ENCODE results near the gene BMPR1A.

BMPR1A gene

GRCh38 chr10:86710987-86711512 is 45.4 kb upstream of the BMPR1A start:
- TF ChIP-seq ZFX (IDR thresholded peaks at IDR 0.05; ENCODE audit: borderline replicate concordance) (0 out of 2 replicates have a peak, but pooled peaks have one; percentile 31), CTCF (IDR thresholded peaks at IDR 0.05) (peak; percentile 90)
- H3K27ac ChIP-seq, result peak overlapping the region; percentile 89

GRCh38 chr10:86711513-86712316 is 44.7 kb upstream of the BMPR1A start:
- TF ChIP-seq ZFX (IDR thresholded peaks at IDR 0.05; ENCODE audit: borderline replicate concordance) (0 out of 2 replicates have a peak, but pooled peaks have one; percentile 18), CTCF (IDR thresholded peaks at IDR 0.05) (no peak)
- H3K27ac ChIP-seq, result peak overlapping the region; percentile 89

GRCh38 chr10:86712317-86712707 is 44.1 kb upstream of the BMPR1A start:
- TF ChIP-seq CTCF (IDR thresholded peaks at IDR 0.05), result no peak
- no peak for TF ChIP-seq ZFX (IDR thresholded peaks at IDR 0.05; ENCODE audit: borderline replicate concordance)
- peak overlapping the region; percentile 89 for H3K27ac ChIP-seq

- no peak overlapping the region for H3K27ac ChIP-seq
- TF ChIP-seq CTCF (IDR thresholded peaks at IDR 0.05), result no peak
- TF ChIP-seq ZFX (IDR thresholded peaks at IDR 0.05; ENCODE audit: borderline replicate concordance), result no peak
Measured at GRCh38 chr10:86715156-86715795, 41.1 kb upstream of the BMPR1A start.

- TF ChIP-seq ZFX (IDR thresholded peaks at IDR 0.05; ENCODE audit: borderline replicate concordance), result no peak
- no peak for TF ChIP-seq CTCF (IDR thresholded peaks at IDR 0.05)
Measured at GRCh38 chr10:86715836-86716235, 40.6 kb upstream of the BMPR1A start.

GRCh38 chr10:86716466-86716865 is 40.0 kb upstream of the BMPR1A start:
- no peak overlapping the region for H3K27ac ChIP-seq
- TF ChIP-seq CTCF (IDR thresholded peaks at IDR 0.05) (no peak), ZFX (IDR thresholded peaks at IDR 0.05; ENCODE audit: borderline replicate concordance) (no peak)

More at GRCh38 chr10:86715836-86716235, 40.6 kb upstream of the BMPR1A start:
- no peak overlapping the region for H3K27ac ChIP-seq

GRCh38 chr10:86718556-86718955 is 37.9 kb upstream of the BMPR1A start:
- no peak for TF ChIP-seq CTCF (IDR thresholded peaks at IDR 0.05)
- no peak for TF ChIP-seq ZFX (IDR thresholded peaks at IDR 0.05; ENCODE audit: borderline replicate concordance)
- no peak overlapping the region for H3K27ac ChIP-seq
